ENCODE measurements around the gene PIP5K1B.

GRCh38 chr9:68780720-68781119, 75.7 kb downstream of the PIP5K1B start:
- no peak for TF ChIP-seq YY1 (IDR thresholded peaks at IDR 0.05; ENCODE audit: low read depth)
- TF ChIP-seq TAF1 (IDR thresholded peaks at IDR 0.05; ENCODE audit: low read depth): no peak
- no peak for TF ChIP-seq ZBTB7A (IDR thresholded peaks at IDR 0.05; ENCODE audit: low read depth)
- no peak for TF ChIP-seq MAX (IDR thresholded peaks at IDR 0.05)
- no peak for TF ChIP-seq EP300 (IDR thresholded peaks at IDR 0.05; ENCODE audit: borderline replicate concordance)
- TF ChIP-seq TEAD4 (IDR thresholded peaks at IDR 0.05): no peak
- no peak for TF ChIP-seq REST (IDR thresholded peaks at IDR 0.05; ENCODE audit: low read depth)
- no peak for TF ChIP-seq CREB1 (IDR thresholded peaks at IDR 0.05; ENCODE audit: low read depth)
- no peak for TF ChIP-seq NFIC (IDR thresholded peaks at IDR 0.05)
- no peak for TF ChIP-seq RAD21 (IDR thresholded peaks at IDR 0.05; ENCODE audit: low read depth)
